Activated B cell treated with CpG ODN at 0.5 μM for 24 hours (primary cell): Measurements from ENCODE around the gene STXBP6. TPM values are rescaled to one million over a fixed set of nuclear protein-coding genes. Genes with fewer than 3 reads are reported as not detected.

Experiments used
- ATAC-seq: fragments of 200-7000 bp; cut with Tn5 transposase; one replicate; pipeline ENCODE4 v1.10.0; 2021; ENCODE audit warnings: low read depth, mild to moderate bottlenecking, moderate library complexity
- CTCF ChIA-PET: fragments of 350-600 bp; sonication (Branson Sonifier 250); formaldehyde crosslinking; loops from one replicate; lab custom pipeline; 2021; ENCODE audit warnings: antibody characterized with exemption; lab: Charles Lee
- POLR2A ChIA-PET: fragments of 350-600 bp; sonication (Branson Sonifier 250); formaldehyde crosslinking; loops from one replicate; lab custom pipeline; 2021; ENCODE audit warnings: antibody characterized with exemption; lab: Charles Lee
- DNase-seq: peaks from one replicate; pipeline ENCODE4 v3.0.0; 2022
- H3K27ac Mint-ChIP-seq: one replicate; pipeline ENCODE4 v1.8.0; 2020; ENCODE audit warnings: mixed read lengths
- H3K27me3 Mint-ChIP-seq: one replicate; pipeline ENCODE4 v1.8.0; 2021; ENCODE audit warnings: mixed read lengths
- H3K36me3 Mint-ChIP-seq: one replicate; pipeline ENCODE4 v1.8.0; 2021; ENCODE audit warnings: low read depth, mixed read lengths
- H3K4me1 Mint-ChIP-seq: one replicate; pipeline ENCODE4 v1.8.0; 2021; ENCODE audit warnings: mixed read lengths
- H3K4me3 Mint-ChIP-seq: one replicate; pipeline ENCODE4 v1.8.0; 2020; ENCODE audit warnings: mild to moderate bottlenecking, mixed read lengths
- H3K9me3 Mint-ChIP-seq: one replicate; pipeline ENCODE4 v1.8.0; 2020; ENCODE audit warnings: mixed read lengths
- CTCF ChIP-seq: fragments of 200-600 bp; IDR thresholded peaks from one replicate; pipeline ENCODE4 v1.8.0; 2022; ENCODE audit warnings: antibody characterized with exemption, mild to moderate bottlenecking
- intact Hi-C: fragments of 100-400 bp; cut with micrococcal nuclease; formaldehyde crosslinking; loops from one replicate; pipeline ENCODE4 v1.15.1; 2024
- total RNA-seq: library from RNA; stranded (reverse); gene quantifications from 2 replicates; pipeline ENCODE4 v1.2.3, GENCODE V29; 2022

The STXBP6 gene
- total RNA-seq, 1 donor from 2014 or later: 0.22 TPM

GRCh38 chr14:25062022-25062321 is 12.0 kb upstream of the STXBP6 start:
- H3K4me1 Mint-ChIP-seq: no peaks in the 10 kb centered on the region
- no peak overlapping the region for H3K4me3 Mint-ChIP-seq
- POLR2A ChIA-PET: no interaction called here
- intact Hi-C loops: no loop called here
- no peak overlapping the region for H3K27ac Mint-ChIP-seq
- H3K27me3 Mint-ChIP-seq: peaks cover 9% of the 10 kb centered on the region
- CTCF ChIA-PET: no interaction called here
- no peak for TF ChIP-seq CTCF
- ATAC-seq (no peak), DNase-seq (no peak)
- no peaks in the 10 kb centered on the region for H3K36me3 Mint-ChIP-seq
- H3K9me3 Mint-ChIP-seq: no peaks in the 10 kb centered on the region

GRCh38 chr14:25056688-25057078 is 6.7 kb upstream of the STXBP6 start:
- ChIA-PET CTCF (no interaction called here), POLR2A (no interaction called here)
- Mint-ChIP-seq H3K9me3 (no peaks in the 10 kb centered on the region), H3K4me1 (no peaks in the 10 kb centered on the region), H3K36me3 (no peaks in the 10 kb centered on the region), H3K27ac (no peak overlapping the region), H3K27me3 (peaks cover 18% of the 10 kb centered on the region), H3K4me3 (no peak overlapping the region)
- intact Hi-C loops: no loop called here
- ATAC-seq (no peak), DNase-seq (no peak)
- TF ChIP-seq CTCF: no peak

GRCh38 chr14:25055992-25056687 is 6.2 kb upstream of the STXBP6 start:
- no peak for TF ChIP-seq CTCF
- no peaks in the 10 kb centered on the region for H3K4me1 Mint-ChIP-seq
- ChIA-PET CTCF (no interaction called here), POLR2A (no interaction called here)
- H3K36me3 Mint-ChIP-seq: no peaks in the 10 kb centered on the region
- H3K9me3 Mint-ChIP-seq: no peaks in the 10 kb centered on the region
- H3K27me3 Mint-ChIP-seq: peaks cover 22% of the 10 kb centered on the region
- no peak overlapping the region for H3K27ac Mint-ChIP-seq
- ATAC-seq (no peak), DNase-seq (no peak)
- H3K4me3 Mint-ChIP-seq: no peak overlapping the region
- intact Hi-C loops: no loop called here

- TF ChIP-seq CTCF: no peak
- H3K4me1 Mint-ChIP-seq: peaks cover 7% of the 10 kb centered on the region
- CTCF ChIA-PET: no interaction called here
- ATAC-seq: no peak
- POLR2A ChIA-PET: no interaction called here
- no peak overlapping the region for H3K4me3 Mint-ChIP-seq
- no peaks in the 10 kb centered on the region for H3K9me3 Mint-ChIP-seq
- H3K27me3 Mint-ChIP-seq: peaks cover 29% of the 10 kb centered on the region
- no peak overlapping the region for H3K27ac Mint-ChIP-seq
- no peaks in the 10 kb centered on the region for H3K36me3 Mint-ChIP-seq
- intact Hi-C loops: no loop called here
- DNase-seq: no peak
Measured at GRCh38 chr14:25055005-25055404, 5.1 kb upstream of the STXBP6 start.

GRCh38 chr14:25053585-25053984 is 3.6 kb upstream of the STXBP6 start:
- peaks cover 35% of the 10 kb centered on the region for H3K27me3 Mint-ChIP-seq
- no peak overlapping the region for H3K4me3 Mint-ChIP-seq
- intact Hi-C loops: no loop called here
- no peaks in the 10 kb centered on the region for H3K9me3 Mint-ChIP-seq
- H3K4me1 Mint-ChIP-seq: peaks cover 12% of the 10 kb centered on the region
- DNase-seq (no peak), ATAC-seq (no peak)
- no peak for TF ChIP-seq CTCF
- no peak overlapping the region for H3K27ac Mint-ChIP-seq
- CTCF ChIA-PET: no interaction called here
- POLR2A ChIA-PET: no interaction called here
- no peaks in the 10 kb centered on the region for H3K36me3 Mint-ChIP-seq
